ENCODE results near the gene THBS2. TPM values are rescaled to one million over a fixed set of nuclear protein-coding genes. Genes with fewer than 3 reads are reported as not detected.

The THBS2 gene
- total RNA-seq, 1 donor from 2014 or later: 709 TPM

- H3K27me3 ChIP-seq: no peaks in the 10 kb centered on the region
- H3K36me3 ChIP-seq: peaks cover 84 to 91% of the 10 kb centered on the region in 2 donors
- peak overlapping the region; percentile 66 to 77 for H3K27ac ChIP-seq
- TF ChIP-seq, protein P1, sequence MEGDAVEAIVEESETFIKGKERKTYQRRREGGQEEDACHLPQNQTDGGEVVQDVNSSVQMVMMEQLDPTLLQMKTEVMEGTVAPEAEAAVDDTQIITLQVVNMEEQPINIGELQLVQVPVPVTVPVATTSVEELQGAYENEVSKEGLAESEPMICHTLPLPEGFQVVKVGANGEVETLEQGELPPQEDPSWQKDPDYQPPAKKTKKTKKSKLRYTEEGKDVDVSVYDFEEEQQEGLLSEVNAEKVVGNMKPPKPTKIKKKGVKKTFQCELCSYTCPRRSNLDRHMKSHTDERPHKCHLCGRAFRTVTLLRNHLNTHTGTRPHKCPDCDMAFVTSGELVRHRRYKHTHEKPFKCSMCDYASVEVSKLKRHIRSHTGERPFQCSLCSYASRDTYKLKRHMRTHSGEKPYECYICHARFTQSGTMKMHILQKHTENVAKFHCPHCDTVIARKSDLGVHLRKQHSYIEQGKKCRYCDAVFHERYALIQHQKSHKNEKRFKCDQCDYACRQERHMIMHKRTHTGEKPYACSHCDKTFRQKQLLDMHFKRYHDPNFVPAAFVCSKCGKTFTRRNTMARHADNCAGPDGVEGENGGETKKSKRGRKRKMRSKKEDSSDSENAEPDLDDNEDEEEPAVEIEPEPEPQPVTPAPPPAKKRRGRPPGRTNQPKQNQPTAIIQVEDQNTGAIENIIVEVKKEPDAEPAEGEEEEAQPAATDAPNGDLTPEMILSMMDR (IDR thresholded peaks at IDR 0.05): no peak
- H3K4me3 ChIP-seq: no peak overlapping the region
- no peaks in the 10 kb centered on the region for H3K9me3 ChIP-seq
- intact Hi-C loops (cut with DNase I): no loop called here
- H3K4me1 ChIP-seq: peaks cover 0 to 10% of the 10 kb centered on the region in 2 donors
- no peak for DNase-seq (ENCODE audit: low spot score in 2 of 2)
These were observed 28.9 kb downstream of the THBS2 start for GRCh38 chr6:169224716-169225115.

GRCh38 chr6:169224185-169224695, 29.4 kb downstream of the THBS2 start:
- TF ChIP-seq, protein P1 (IDR thresholded peaks at IDR 0.05): no peak
- DNase-seq (ENCODE audit: low spot score in 2 of 2): no peak
- H3K27ac ChIP-seq: peak overlapping the region; percentile 66 to 77
- intact Hi-C loops (cut with DNase I): no loop called here
- H3K27me3 ChIP-seq: no peaks in the 10 kb centered on the region
- peaks cover 0 to 10% of the 10 kb centered on the region in 2 donors for H3K4me1 ChIP-seq
- no peak overlapping the region for H3K4me3 ChIP-seq
- H3K36me3 ChIP-seq: peaks cover 84 to 92% of the 10 kb centered on the region in 2 donors
- no peaks in the 10 kb centered on the region for H3K9me3 ChIP-seq

- peaks cover 0 to 10% of the 10 kb centered on the region in 2 donors for H3K4me1 ChIP-seq
- no peaks in the 10 kb centered on the region for H3K9me3 ChIP-seq
- DNase-seq (ENCODE audit: low spot score in 2 of 2): no peak
- H3K36me3 ChIP-seq: peaks cover 84 to 93% of the 10 kb centered on the region in 2 donors
- H3K4me3 ChIP-seq: no peak overlapping the region
- intact Hi-C loops (cut with DNase I): no loop called here
- peak overlapping the region; percentile 35 to 66 for H3K27ac ChIP-seq
- TF ChIP-seq, protein P1 (IDR thresholded peaks at IDR 0.05): no peak
- H3K27me3 ChIP-seq: no peaks in the 10 kb centered on the region
These were observed 30.6 kb downstream of the THBS2 start for GRCh38 chr6:169223006-169223405.

GRCh38 chr6:169222126-169222525, 31.5 kb downstream of the THBS2 start:
- no peak for DNase-seq (ENCODE audit: low spot score in 2 of 2)
- Histone ChIP-seq H3K36me3 (peaks cover 75 to 93% of the 10 kb centered on the region in 2 donors), H3K4me3 (no peak overlapping the region)

GRCh38 chr6:169221264-169221663, 32.4 kb downstream of the THBS2 start:
- Histone ChIP-seq H3K27ac (peak overlapping the region in 1 of 2 donors; percentile 12), H3K4me3 (no peak overlapping the region), H3K9me3 (no peaks in the 10 kb centered on the region), H3K27me3 (no peaks in the 10 kb centered on the region), H3K36me3 (peaks cover 71 to 93% of the 10 kb centered on the region in 2 donors), H3K4me1 (peaks cover 0 to 10% of the 10 kb centered on the region in 2 donors)
- no peak for DNase-seq (ENCODE audit: low spot score in 2 of 2)
- TF ChIP-seq, protein P1 (IDR thresholded peaks at IDR 0.05): no peak
- intact Hi-C loops (cut with DNase I): no loop called here

More at GRCh38 chr6:169222126-169222525, 31.5 kb downstream of the THBS2 start:
- peak overlapping the region in 1 of 2 donors; percentile 7 for H3K27ac ChIP-seq
- intact Hi-C loops (cut with DNase I): no loop called here
- no peaks in the 10 kb centered on the region for H3K9me3 ChIP-seq
- H3K4me1 ChIP-seq: peaks cover 0 to 10% of the 10 kb centered on the region in 2 donors
- TF ChIP-seq, protein P1 (IDR thresholded peaks at IDR 0.05): no peak
- H3K27me3 ChIP-seq: no peaks in the 10 kb centered on the region
